Omental fat pad (tissue), 4 donors: ENCODE measurements around the gene DEGS1. TPM values are rescaled to one million over a fixed set of nuclear protein-coding genes. Genes with fewer than 3 reads are reported as not detected.

Source experiments
- ATAC-seq: fragments of 150-250 bp; one replicate; pipeline ENCODE4 v1.9.1; 2016; ENCODE audit warnings: mild to moderate bottlenecking, moderate library complexity; ENCODE audit not compliant: low FRiP score
- DNase-seq: peaks from one replicate; pipeline ENCODE4 v3.0.0-alpha.2; 2019; ENCODE audit warnings: low spot score
- CTCF ChIP-seq, 3 donors: fragments of 450-650 bp; IDR thresholded peaks; one replicate each; pipeline ENCODE4 v1.5.1; 2016 to 2017; ENCODE audit warnings: antibody characterized with exemption in 3 of 3, mild to moderate bottlenecking in 3 of 3, moderate library complexity in 2 of 3
- small RNA-seq: library from RNA; depleted of rRNA; stranded (forward); fragments of <200 nt; gene quantifications from one replicate; pipeline ENCODE3, GENCODE V24; 2016
- total RNA-seq, 4 donors: library from RNA; depleted of rRNA; stranded (reverse); fragments of >200 nt; gene quantifications; one replicate each; pipeline ENCODE4 v1.1.0, GENCODE V29; 2016

Gene DEGS1
- total RNA-seq, 4 donors from 2014 or later, result 73.5 to 178 (median 120) TPM

DNA sequence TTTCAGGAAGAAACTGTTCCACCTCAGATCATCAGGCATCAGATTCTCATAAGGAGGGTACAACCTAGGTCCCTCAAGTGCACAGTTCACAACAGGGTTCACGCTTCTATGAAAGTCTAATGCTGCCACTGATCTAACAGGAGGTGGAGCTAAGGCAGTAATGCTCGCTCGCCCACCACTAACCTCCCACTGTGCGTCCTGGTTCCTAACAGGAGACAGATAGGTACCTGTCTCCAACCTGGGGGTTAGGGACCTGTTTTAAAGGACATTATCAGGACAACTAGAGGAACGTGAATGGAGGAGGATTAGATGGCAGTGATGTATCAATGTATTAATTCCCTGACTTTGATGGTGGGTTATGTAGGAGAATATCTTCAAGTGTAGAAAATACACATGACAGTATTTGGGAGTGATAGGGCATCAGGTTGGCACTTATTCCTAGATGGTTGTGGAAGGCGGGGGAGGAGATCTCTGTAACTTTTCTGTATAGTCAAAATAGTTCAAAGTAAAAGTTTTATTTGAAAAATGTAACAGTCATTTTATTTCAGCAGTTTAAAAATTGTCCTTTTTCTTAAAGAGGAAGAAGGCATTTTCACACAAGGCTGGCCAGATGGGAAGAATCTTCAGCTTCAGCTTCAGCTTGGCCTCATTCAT lies 43.9 kb downstream of the DEGS1 start:
- no peak for DNase-seq
- no peak for TF ChIP-seq CTCF (IDR thresholded peaks at IDR 0.05)
- ATAC-seq, result no peak

GRCh38 chr1:224234017-224234416 lies 51.0 kb downstream of the DEGS1 start:
- ATAC-seq (no peak), DNase-seq (no peak)
- no peak for TF ChIP-seq CTCF (IDR thresholded peaks at IDR 0.05)

DNA sequence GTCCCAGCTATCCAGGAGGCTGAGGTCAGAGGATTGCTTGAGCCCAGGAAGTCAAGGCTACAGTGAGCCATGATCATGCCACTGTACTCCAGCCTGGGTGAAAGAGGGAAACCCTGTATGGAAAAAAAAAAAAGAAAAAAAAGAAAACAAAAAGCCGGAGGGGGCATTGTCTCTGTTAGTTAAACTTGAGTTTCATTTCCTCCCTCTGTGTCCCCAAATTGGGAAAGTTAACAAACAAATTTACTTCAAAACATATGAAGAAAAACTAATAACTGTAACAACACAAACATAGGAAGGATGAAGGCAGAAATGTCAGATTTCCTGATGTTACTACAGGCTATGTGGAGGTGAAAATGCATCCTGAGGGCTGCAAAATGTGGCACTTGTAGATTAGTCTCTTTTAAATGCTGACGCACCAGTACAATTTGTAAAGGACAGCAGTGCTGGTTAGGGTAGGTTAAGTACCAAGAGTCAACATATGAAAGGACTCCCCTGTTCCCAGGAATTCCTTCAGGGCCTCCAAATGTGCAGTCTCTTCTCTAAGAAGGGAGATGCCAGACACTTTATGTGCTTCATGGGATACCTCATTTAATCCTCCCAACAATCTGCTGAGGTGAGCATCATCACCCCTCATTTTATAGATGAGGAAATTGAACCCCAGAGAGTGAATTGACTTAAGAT lies 52.9 kb downstream of the DEGS1 start:
- TF ChIP-seq CTCF (IDR thresholded peaks at IDR 0.05), result no peak
- DNase-seq (no peak), ATAC-seq (no peak)

DNA sequence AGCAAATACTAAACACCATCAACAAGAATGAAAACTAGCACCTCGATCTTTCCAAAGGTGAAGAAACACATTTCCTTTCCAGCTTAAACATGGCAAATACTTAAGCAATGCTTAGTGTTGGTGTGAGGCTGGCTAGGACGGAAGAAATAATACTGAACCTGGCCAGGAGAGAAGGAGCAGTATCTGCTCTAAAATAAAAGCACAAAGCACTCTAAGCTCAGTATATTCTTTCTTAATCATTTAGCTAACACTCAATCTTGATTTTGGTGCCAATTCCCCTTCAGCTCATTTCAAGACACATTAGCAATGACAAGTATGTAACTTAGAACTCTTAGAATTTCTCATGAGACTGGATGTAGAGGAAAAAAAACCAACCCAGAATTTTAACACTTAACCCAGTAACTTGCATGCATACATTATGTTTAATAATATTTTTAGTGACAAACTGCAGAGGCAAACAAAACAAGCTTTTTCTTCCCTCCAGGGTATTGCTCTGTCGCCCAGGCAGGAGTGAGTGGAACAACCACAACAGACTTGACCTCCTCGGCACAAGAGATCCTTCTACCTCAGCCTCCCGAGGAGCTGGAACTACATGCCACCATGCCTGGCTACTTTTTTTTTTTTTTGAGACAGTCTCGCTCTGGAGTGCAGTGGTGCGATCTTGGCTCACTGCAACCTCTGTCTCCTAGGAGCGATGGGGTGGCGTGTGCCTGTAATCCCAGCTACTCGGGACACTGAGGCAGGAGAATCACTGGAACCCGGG lies 54.3 kb downstream of the DEGS1 start:
- ATAC-seq (no peak), DNase-seq (no peak)
- no peak for TF ChIP-seq CTCF (IDR thresholded peaks at IDR 0.05)

- DNase-seq (no peak), ATAC-seq (no peak)
- no peak for TF ChIP-seq CTCF (IDR thresholded peaks at IDR 0.05)
Observed at GRCh38 chr1:224238212-224238611, 55.2 kb downstream of the DEGS1 start.

DNA sequence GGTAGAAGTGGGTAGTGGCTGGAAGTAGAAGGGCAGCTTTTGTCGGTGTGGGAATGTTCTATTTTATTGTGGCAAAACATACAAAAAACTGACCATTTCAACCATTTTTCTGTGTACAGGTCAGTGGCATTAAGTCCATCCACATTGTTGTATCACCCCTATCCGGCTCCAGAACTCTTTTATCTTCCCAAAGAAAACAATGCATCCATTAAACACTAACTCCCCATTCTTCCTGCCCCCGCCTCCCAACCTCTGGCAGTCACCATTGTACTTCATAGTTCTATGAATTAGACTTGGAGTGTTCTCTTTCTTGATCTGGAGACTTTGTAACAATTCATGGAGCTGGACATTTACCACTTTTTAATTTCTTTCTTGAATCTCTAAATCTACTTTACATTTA lies 55.7 kb downstream of the DEGS1 start:
- ATAC-seq, result no peak

More for the DNA sequence above, 55.7 kb downstream of the DEGS1 start:
- no peak for TF ChIP-seq CTCF (IDR thresholded peaks at IDR 0.05)
- DNase-seq, result no peak

Small RNA genes within 50 kb of the gene (small RNA-seq; reads per million reads assigned to genes)
- not detected for gene AC092809.3
- not detected for gene RF00139

Other genes with a start within 250 kb of the DEGS1 start
- 10 to 100 TPM; 24.9 to 32.7 (median 27.6) TPM for gene FBXO28, start 69.1 kb upstream of the DEGS1 start, total RNA-seq
- gene NVL, start 146.9 kb downstream of the DEGS1 start, total RNA-seq, result 10 to 100 TPM in 3 of 4 donors, 1 to 10 TPM in 1; 10.0 to 21.9 (median 17.3) TPM
- 10 to 100 TPM; 32.2 to 63.8 (median 35.7) TPM for gene CNIH4, start 173.6 kb downstream of the DEGS1 start, total RNA-seq